Measurements from ENCODE around the gene CIITA. TPM values are rescaled to one million over a fixed set of nuclear protein-coding genes. Genes with fewer than 3 reads are reported as not detected.

Gene CIITA
- total RNA-seq, 1 experiment from 2014 or later = not detected

GRCh38 chr16:10896165-10896564, 19.2 kb downstream of the CIITA start:
- no peaks in the 10 kb centered on the region for H3K79me2 ChIP-seq (ENCODE audit: insufficient read depth, low read length)
- no peak for DNase-seq
- no peaks in the 10 kb centered on the region for H3K27me3 ChIP-seq (ENCODE audit: insufficient read depth, low read length)
- Mint-ChIP-seq H3K4me3 (no peak overlapping the region), H3K4me1 (peaks cover 11 to 15% of the 10 kb centered on the region in 2 experiments), H3K36me3 (ENCODE audit: insufficient read depth in 1 of 3, low read depth in 3 of 3) (no peaks in the 10 kb centered on the region), H3K9me3 (no peaks in the 10 kb centered on the region), H3K27ac (no peak overlapping the region), H3K27me3 (ENCODE audit: low read depth) (peaks cover 20% of the 10 kb centered on the region)
- H2AK5ac ChIP-seq (ENCODE audit: insufficient read length, low read length) = no peak overlapping the region
- no peaks in the 10 kb centered on the region; the same call in 1 of the 2 replicates for H3K4me1 ChIP-seq (ENCODE audit: insufficient read depth, low read length)
- no peaks in the 10 kb centered on the region for H3K9me3 ChIP-seq (ENCODE audit: control insufficient read depth, low read depth, low read length)
- no CpG with 5 or more reads among the region's 3 CpGs for WGBS (ENCODE audit: extremely low coverage, insufficient read length, low lambda C conversion rate)
- H3K18ac ChIP-seq (ENCODE audit: insufficient read length, low read depth, low read length) = no peak overlapping the region
- H4K8ac ChIP-seq (replicated peaks; ENCODE audit: insufficient read length, low read depth, low read length) = no peak overlapping the region
- H3K23ac ChIP-seq (ENCODE audit: insufficient read length, low read depth, low read length) = no peak overlapping the region
- no peak overlapping the region for H4K5ac ChIP-seq (ENCODE audit: insufficient read length, low read depth, low read length)
- H2BK5ac ChIP-seq (ENCODE audit: insufficient read length, low read length) = no peak overlapping the region
- H3T11ph ChIP-seq (ENCODE audit: low read length) = no peak overlapping the region
- TF ChIP-seq CTCF (conservative IDR thresholded peaks at IDR 0.05) = no peak
- H3K14ac ChIP-seq (ENCODE audit: insufficient read depth, low read length) = no peak overlapping the region
- H3K79me1 ChIP-seq (ENCODE audit: insufficient read depth, low read depth, low read length, poor library complexity, severe bottlenecking) = no peaks in the 10 kb centered on the region
- no peak overlapping the region for H2AFZ ChIP-seq (ENCODE audit: low read length)
- peaks cover 2% of the 10 kb centered on the region for H4K20me1 ChIP-seq (ENCODE audit: control insufficient read depth, insufficient read depth, insufficient read length)
- H3K27ac ChIP-seq (ENCODE audit: insufficient read length, low read depth, low read length) = no peak overlapping the region
- H4K91ac ChIP-seq (ENCODE audit: insufficient read length, low read depth, low read length) = no peak overlapping the region
- H3K56ac ChIP-seq (ENCODE audit: insufficient read length, low read depth, low read length) = no peak overlapping the region
- H3K4me2 ChIP-seq (ENCODE audit: insufficient read depth, insufficient read length, low read length) = no peak overlapping the region
- H2BK20ac ChIP-seq (ENCODE audit: low read depth, low read length, poor library complexity, severe bottlenecking) = no peak overlapping the region
- H2BK120ac ChIP-seq (ENCODE audit: low read depth, low read length, poor library complexity, severe bottlenecking) = no peak overlapping the region
- H3K9ac ChIP-seq (ENCODE audit: extremely low read depth, insufficient read length, low read length) = no peak overlapping the region
- no peak overlapping the region for H2BK15ac ChIP-seq (ENCODE audit: low read depth, low read length)
- no peak overlapping the region for H2BK12ac ChIP-seq (ENCODE audit: insufficient read length, low read depth, low read length)
- no peak overlapping the region for H3K4ac ChIP-seq (ENCODE audit: low read depth, low read length)
- H3K23me2 ChIP-seq (ENCODE audit: insufficient read length, low read depth, low read length, poor library complexity, severe bottlenecking) = no peaks in the 10 kb centered on the region
